22Rv1 (cell line): ENCODE data around the gene IL3.

Experiments
- H3K27ac ChIP-seq: fragments of 450-650 bp; 2 replicates; pipeline ENCODE4 v1.5.1; 2017
- ZFX ChIP-seq: fragments of 450-650 bp; IDR thresholded peaks from 2 replicates; pipeline ENCODE4 v1.6.1; 2017; ENCODE audit warnings: antibody characterized with exemption, borderline replicate concordance
- TF ChIP-seq, protein P1 (sequence below): fragments of 450-650 bp; IDR thresholded peaks from 2 replicates; pipeline ENCODE4 v1.5.1; 2017; ENCODE audit warnings: mild to moderate bottlenecking

IL3 gene

DNA sequence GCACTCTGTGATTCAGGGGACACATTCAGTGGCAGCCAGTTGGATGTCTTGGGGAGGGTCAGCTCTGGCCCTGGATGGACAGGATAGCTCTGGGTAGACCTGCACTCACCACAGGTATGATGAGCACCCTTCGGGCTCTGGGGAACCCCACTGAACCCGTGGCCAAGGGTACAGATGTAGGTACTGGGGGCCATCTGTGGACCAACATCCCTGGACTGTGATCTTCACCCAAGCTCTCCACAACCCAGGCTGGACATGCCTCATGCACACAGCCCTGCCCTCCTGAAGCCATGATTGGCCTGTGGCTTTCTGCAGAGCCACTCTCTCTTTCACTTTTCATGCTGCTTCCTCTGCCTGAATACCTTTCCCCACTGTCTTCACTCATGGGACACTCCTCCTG is 33.4 kb upstream of the IL3 start:
- TF ChIP-seq, protein P1, sequence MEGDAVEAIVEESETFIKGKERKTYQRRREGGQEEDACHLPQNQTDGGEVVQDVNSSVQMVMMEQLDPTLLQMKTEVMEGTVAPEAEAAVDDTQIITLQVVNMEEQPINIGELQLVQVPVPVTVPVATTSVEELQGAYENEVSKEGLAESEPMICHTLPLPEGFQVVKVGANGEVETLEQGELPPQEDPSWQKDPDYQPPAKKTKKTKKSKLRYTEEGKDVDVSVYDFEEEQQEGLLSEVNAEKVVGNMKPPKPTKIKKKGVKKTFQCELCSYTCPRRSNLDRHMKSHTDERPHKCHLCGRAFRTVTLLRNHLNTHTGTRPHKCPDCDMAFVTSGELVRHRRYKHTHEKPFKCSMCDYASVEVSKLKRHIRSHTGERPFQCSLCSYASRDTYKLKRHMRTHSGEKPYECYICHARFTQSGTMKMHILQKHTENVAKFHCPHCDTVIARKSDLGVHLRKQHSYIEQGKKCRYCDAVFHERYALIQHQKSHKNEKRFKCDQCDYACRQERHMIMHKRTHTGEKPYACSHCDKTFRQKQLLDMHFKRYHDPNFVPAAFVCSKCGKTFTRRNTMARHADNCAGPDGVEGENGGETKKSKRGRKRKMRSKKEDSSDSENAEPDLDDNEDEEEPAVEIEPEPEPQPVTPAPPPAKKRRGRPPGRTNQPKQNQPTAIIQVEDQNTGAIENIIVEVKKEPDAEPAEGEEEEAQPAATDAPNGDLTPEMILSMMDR, result no peak
- TF ChIP-seq ZFX, result no peak
- no peak overlapping the region for H3K27ac ChIP-seq

DNA sequence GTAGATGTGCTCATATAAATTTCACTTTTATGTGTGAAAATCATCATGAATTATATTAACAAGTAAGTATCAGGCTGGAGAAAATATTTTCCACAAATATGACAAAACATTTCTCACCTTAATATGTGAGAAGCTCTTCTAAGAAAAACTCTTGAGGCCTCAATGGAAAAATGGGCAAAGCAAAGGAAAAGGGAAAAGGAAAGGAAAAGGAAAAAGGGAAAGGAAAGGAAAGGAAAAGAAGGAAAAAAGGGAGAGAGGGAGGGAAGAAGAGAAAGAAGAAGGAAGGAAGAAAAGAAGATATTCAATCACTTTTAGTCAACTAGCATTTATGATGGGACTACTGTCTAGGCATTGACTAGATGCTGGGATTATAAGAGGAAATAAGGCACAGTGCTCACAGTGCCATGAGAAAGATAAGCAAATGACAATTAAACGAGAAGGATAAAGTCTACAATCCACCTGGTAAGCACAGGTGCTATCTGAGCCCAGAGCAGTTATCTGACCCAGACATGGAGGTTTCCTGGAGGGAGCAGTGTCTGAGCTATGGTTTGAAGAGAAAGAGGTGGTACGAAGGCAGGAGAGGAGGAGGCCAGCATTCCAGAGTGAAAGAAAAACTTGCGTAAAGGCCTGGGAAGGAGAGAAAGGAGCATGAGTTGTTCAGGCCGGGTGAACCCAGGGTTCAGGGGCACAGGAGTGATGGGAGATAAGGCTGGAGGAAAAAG is 30.7 kb upstream of the IL3 start:
- no peak overlapping the region for H3K27ac ChIP-seq
- TF ChIP-seq, protein P1, result no peak
- no peak for TF ChIP-seq ZFX

DNA sequence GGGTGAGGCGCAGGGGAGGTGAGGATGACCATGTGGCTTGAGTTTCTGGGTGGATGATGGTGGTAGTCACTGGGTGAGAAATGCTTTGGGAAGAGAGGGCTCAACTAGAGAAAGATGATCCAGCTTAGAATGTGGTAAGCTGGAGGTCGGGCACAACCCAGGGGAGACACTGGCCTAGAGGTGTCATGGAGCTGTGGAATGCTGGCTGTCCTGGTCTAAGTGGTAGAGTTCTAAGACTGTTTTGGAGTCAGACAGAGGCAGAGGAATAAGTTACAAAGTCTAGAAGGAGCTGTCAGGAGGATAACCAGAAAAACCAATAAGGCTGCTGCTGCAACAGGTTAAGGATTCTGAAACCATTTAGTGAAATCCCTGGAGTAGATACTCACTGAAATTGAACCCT is 29.8 kb upstream of the IL3 start:
- no peak overlapping the region for H3K27ac ChIP-seq
- TF ChIP-seq ZFX, result no peak
- TF ChIP-seq, protein P1, result no peak

DNA sequence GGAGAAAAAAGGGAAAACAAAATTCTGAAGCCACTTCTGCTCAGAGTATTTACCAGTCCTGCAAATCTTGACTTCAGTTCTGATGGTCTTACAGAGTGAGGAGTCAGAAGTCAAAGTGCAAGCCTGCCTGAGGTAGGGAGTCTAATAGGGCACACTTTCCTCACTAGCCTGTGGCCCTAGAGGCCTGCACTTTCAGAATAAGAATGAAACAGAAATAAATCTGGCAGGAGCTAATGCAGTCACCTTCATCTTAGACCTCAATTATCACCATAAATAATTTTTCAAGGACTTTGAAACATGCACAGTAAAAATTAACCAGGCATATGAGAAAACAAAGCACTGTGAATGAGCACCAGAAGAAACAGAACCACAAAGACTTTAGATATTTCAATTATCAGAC is 28.3 kb upstream of the IL3 start:
- H3K27ac ChIP-seq, result no peak overlapping the region
- TF ChIP-seq, protein P1, result no peak
- TF ChIP-seq ZFX, result no peak

DNA sequence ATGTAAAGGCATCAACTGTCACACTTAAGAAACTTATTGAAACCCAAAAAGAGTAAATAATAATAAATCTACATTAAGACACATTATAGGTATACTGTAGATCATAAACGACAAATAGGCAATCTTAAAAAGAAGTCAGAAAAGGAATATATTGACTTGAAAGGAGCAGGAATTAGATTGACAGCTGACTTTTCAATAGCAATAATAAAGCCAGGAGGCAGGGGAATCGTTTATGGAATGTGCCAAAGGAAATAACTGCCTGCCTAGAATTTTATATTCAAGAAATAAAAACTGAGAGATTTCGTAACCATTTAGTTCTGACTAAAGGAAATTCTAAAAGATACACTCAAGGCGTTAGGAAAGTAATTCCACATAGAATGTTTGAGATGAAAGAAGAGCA is 27.3 kb upstream of the IL3 start:
- no peak for TF ChIP-seq ZFX
- TF ChIP-seq, protein P1, result no peak
- H3K27ac ChIP-seq, result no peak overlapping the region

DNA sequence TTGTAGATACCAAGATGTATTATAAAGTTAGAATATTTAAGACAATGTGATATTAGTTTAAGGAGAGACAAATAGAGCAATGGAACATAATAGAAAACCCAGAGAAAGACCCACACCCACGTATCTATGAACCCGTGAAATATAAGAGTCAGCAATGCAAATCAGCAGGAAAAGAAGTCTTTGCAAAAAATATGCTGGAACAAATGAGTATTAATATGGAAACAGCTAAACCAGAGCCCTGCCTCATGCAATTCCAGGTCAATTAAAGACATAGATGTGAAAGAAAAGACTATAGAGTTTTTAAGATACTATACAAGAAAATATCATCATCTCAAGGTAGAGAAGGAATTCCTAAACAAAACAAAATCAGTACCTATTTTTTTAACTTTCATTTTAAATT is 23.1 kb upstream of the IL3 start:
- TF ChIP-seq, protein P1, result no peak
- no peak for TF ChIP-seq ZFX
- no peak overlapping the region for H3K27ac ChIP-seq

DNA sequence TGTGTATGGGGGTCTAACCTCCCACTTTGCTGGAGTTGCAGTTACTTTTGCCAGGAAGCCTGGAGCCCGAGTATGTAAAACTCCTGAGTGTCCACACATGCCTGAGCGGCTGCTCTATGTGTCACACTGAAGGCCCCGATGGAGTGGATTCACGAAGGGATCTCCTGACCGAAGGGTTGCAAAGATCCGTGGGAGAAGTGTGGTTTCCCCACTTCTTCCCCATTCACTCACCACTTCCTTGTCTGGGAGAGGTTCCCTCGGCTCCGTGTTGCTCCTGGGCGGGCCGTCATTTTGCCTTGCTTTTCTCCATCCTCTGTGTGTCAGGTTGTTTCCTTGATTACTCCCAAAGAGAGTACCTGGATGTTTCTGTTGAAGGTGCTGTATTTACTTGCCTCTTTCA is 16.2 kb upstream of the IL3 start:
- no peak overlapping the region for H3K27ac ChIP-seq
- TF ChIP-seq, protein P1, result no peak
- TF ChIP-seq ZFX, result no peak
